PC-9 (cell line): Measurements from ENCODE around the gene DIP2C. TPM values are rescaled to one million over a fixed set of nuclear protein-coding genes. Genes with fewer than 3 reads are reported as not detected.

Experiments used
- BruUV-seq: library from RNA; stranded (reverse); fragments of 400-500 nt; replicated peaks from 2 replicates; lab custom pipeline; 2021; lab: Mats Ljungman, UMichigan
- CTCF ChIA-PET: fragments of 300-600 bp; sonication (Branson Sonifier 250); formaldehyde crosslinking; loops from one replicate; lab custom pipeline; 2022; ENCODE audit warnings: antibody characterized with exemption; lab: Charles Lee
- POLR2A ChIA-PET: fragments of 300-600 bp; sonication (Branson Sonifier 250); formaldehyde crosslinking; loops from one replicate; lab custom pipeline; 2022; ENCODE audit warnings: antibody characterized with exemption; ENCODE audit not compliant: unreplicated experiment; lab: Charles Lee
- DNase-seq, 2 experiments: peaks; one replicate each; pipeline versions ENCODE4 v3.0.0 to v3.0.0-alpha.2; 2015 to 2022; ENCODE audit warnings: mixed read lengths in 1 of 2
- H2AFZ ChIP-seq: fragments of 200-600 bp; sonication (generic); 2 replicates; pipeline ENCODE4 v1.8.1; 2017; ENCODE audit warnings: antibody characterized with exemption
- H3F3A ChIP-seq: fragments of 200-600 bp; sonication (generic); 2 replicates; pipeline ENCODE4 v1.8.1; 2017; ENCODE audit warnings: antibody characterized with exemption, mild to moderate bottlenecking, low read depth; ENCODE audit not compliant: insufficient read depth
- H3K27ac ChIP-seq: fragments of 200-600 bp; sonication (generic); 2 replicates; pipeline ENCODE4 v1.6.1; 2016; ENCODE audit warnings: mixed run types
- H3K27me3 ChIP-seq: fragments of 200-600 bp; sonication (generic); 2 replicates; pipeline ENCODE4 v1.6.1; 2016; ENCODE audit warnings: low read depth, mixed run types; ENCODE audit not compliant: insufficient read depth
- H3K36me3 ChIP-seq: fragments of 200-600 bp; sonication (generic); 2 replicates; pipeline ENCODE4 v1.6.1; 2016; ENCODE audit warnings: low read depth, mixed run types
- H3K4me1 ChIP-seq: fragments of 200-600 bp; sonication (generic); replicated peaks from 2 replicates; pipeline ENCODE4 v1.6.1; 2016; ENCODE audit warnings: mixed run types; ENCODE audit not compliant: insufficient read depth
- H3K4me2 ChIP-seq: fragments of 200-600 bp; sonication (generic); 2 replicates; pipeline ENCODE4 v1.6.1; 2017; ENCODE audit warnings: mixed run types
- H3K4me3 ChIP-seq: fragments of 200-600 bp; sonication (generic); 2 replicates; pipeline ENCODE4 v1.6.1; 2016; ENCODE audit warnings: mixed run types
- H3K79me2 ChIP-seq: fragments of 200-600 bp; sonication (generic); 2 replicates; pipeline ENCODE4 v1.6.1; 2017; ENCODE audit warnings: low read depth, mixed run types
- H3K9me2 ChIP-seq: fragments of 200-600 bp; sonication (generic); 2 replicates; pipeline ENCODE4 v1.8.1; 2017; ENCODE audit warnings: mild to moderate bottlenecking; ENCODE audit not compliant: insufficient read depth
- H3K9me3 ChIP-seq: fragments of 200-600 bp; sonication (generic); 2 replicates; pipeline ENCODE4 v1.8.1; 2016; ENCODE audit warnings: low read depth; ENCODE audit not compliant: insufficient read depth
- H4K20me1 ChIP-seq: fragments of 200-600 bp; sonication (generic); 2 replicates; pipeline ENCODE4 v1.8.1; 2017; ENCODE audit not compliant: insufficient read depth
- EZH2 ChIP-seq: fragments of 200-600 bp; sonication (generic); IDR thresholded peaks from 2 replicates; pipeline ENCODE4 v1.8.0; 2017; ENCODE audit warnings: antibody characterized with exemption, low read depth
- intact Hi-C: fragments of 100-400 bp; cut with micrococcal nuclease; formaldehyde crosslinking; loops from one replicate; pipeline ENCODE4 v1.10.0; 2022; ENCODE audit not compliant: unreplicated experiment
- total RNA-seq: library from RNA; stranded (reverse); gene quantifications from 2 replicates; pipeline ENCODE4 v1.2.3, GENCODE V29; 2021
- TF ChIP-seq, protein P1 (sequence below): fragments of 200-600 bp; sonication (generic); conservative IDR thresholded peaks from 2 replicates; pipeline ENCODE4 v1.6.1; 2017; ENCODE audit warnings: mixed run types, antibody characterized with exemption, mild to moderate bottlenecking, moderate library complexity

DIP2C gene
- total RNA-seq, 1 experiment from 2014 or later, result 0.83 TPM

DNA sequence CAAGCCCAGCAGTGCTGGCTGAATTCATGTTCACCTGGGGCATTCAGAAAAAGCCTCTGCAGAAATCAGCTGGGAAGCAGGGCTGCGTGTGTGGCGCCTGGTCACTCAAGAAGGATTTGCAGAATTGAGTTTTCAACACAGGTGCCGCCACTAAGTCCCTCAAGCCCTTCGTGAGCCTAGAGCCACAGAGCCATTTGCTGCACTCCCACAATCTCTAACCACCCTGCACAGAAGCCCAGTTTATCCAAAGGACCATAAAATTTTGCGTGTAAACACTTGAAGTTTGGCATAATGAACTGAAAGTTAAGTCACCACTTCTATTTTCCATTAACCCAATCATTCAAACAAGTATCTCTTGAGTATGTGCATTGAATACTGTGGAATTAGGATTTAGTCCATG, 136.2 kb downstream of the DIP2C start:
- peaks cover 41% of the 10 kb centered on the region for H3K27me3 ChIP-seq
- no peaks in the 10 kb centered on the region for H3K9me2 ChIP-seq
- POLR2A ChIA-PET, result no interaction called here
- no peaks in the 10 kb centered on the region for H3K36me3 ChIP-seq
- CTCF ChIA-PET, result no interaction called here
- H2AFZ ChIP-seq, result no peak overlapping the region
- no peaks in the 10 kb centered on the region for H3F3A ChIP-seq
- H3K79me2 ChIP-seq, result no peaks in the 10 kb centered on the region
- no peaks in the 10 kb centered on the region for H4K20me1 ChIP-seq
- no peak overlapping the region for H3K4me3 ChIP-seq
- BruUV-seq, result no TSS peak
- intact Hi-C loops, result no loop called here
- DNase-seq, result no peak
- no peaks in the 10 kb centered on the region for H3K9me3 ChIP-seq
- no peaks in the 10 kb centered on the region for H3K4me1 ChIP-seq
- no peak overlapping the region for H3K27ac ChIP-seq
- H3K4me2 ChIP-seq, result no peak overlapping the region
- TF ChIP-seq, protein P1, sequence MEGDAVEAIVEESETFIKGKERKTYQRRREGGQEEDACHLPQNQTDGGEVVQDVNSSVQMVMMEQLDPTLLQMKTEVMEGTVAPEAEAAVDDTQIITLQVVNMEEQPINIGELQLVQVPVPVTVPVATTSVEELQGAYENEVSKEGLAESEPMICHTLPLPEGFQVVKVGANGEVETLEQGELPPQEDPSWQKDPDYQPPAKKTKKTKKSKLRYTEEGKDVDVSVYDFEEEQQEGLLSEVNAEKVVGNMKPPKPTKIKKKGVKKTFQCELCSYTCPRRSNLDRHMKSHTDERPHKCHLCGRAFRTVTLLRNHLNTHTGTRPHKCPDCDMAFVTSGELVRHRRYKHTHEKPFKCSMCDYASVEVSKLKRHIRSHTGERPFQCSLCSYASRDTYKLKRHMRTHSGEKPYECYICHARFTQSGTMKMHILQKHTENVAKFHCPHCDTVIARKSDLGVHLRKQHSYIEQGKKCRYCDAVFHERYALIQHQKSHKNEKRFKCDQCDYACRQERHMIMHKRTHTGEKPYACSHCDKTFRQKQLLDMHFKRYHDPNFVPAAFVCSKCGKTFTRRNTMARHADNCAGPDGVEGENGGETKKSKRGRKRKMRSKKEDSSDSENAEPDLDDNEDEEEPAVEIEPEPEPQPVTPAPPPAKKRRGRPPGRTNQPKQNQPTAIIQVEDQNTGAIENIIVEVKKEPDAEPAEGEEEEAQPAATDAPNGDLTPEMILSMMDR, result no peak
- TF ChIP-seq EZH2, result no peak

DNA sequence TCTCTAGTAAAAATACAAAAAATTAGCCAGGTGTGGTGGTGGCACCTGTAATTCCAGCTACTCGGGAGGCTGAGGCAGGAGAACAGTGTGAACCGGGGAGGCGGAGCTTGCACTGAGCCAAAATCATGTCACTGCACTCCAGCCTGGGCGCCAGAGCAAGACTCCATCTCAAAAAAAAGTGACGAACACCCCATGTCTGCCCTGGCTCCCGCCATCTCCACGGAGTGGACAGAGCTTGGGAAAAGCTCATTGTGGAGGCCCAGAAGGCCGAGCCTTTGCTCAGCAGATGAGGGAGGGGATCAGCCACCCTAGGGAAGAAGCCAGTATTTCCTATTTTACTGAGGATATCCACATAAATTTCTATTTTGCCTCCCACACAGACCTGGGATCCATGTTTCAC, 136.8 kb downstream of the DIP2C start:
- TF ChIP-seq, protein P1, result no peak
- no peak for TF ChIP-seq EZH2
- Histone ChIP-seq H3K4me1 (no peaks in the 10 kb centered on the region), H3K36me3 (no peaks in the 10 kb centered on the region), H3K9me2 (no peaks in the 10 kb centered on the region), H4K20me1 (no peaks in the 10 kb centered on the region), H3K9me3 (no peaks in the 10 kb centered on the region), H3K79me2 (no peaks in the 10 kb centered on the region), H2AFZ (no peak overlapping the region), H3K4me2 (no peak overlapping the region), H3K27me3 (peaks cover 38% of the 10 kb centered on the region), H3K4me3 (no peak overlapping the region), H3K27ac (no peak overlapping the region), H3F3A (no peaks in the 10 kb centered on the region)
- no TSS peak for BruUV-seq
- CTCF ChIA-PET, result no interaction called here
- intact Hi-C loops, result no loop called here
- POLR2A ChIA-PET, result no interaction called here
- no peak for DNase-seq

DNA sequence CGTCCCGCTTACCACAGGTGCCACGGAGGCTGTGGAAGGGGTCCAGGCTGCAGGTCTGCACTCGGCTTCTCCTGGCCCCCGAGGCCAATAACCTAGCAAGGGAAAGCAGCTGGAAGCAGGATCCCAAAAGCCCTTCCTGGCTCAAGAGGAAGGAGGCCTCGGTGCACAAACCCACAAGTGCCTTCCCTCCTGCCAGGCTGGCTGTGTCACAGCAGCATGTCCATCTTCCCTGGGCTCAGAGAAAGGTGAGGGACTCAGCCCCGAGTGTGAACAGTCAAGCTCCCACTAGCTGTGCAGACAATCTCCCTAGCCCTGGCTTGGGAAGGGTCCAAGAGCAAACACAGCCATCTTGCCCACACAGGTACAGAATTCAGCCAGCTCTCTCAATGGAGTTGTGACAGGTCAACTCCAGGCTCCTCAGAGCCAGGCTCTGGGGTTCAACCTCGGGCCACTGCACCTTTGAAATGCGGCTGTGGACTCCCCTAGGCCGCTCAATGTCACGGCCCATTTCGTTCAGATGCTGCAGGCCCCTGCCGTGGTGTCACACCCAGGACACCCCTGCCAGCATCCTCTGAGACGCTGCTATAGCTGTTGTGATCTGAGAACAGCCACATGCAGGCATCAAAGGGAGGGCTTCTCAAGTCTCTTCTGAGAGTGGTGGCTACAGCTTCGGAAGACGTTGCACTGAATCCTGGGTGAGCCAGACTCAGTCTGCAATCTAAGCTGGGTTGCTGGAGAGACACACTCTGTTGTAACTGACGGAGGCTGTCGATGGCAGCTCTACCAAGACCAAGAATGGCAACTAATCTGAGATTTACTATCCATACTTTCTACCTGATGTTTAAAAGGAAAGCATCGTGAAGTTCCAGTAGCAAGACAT, 137.9 kb downstream of the DIP2C start:
- Histone ChIP-seq H3K36me3 (no peaks in the 10 kb centered on the region), H3K27ac (no peak overlapping the region), H3F3A (no peaks in the 10 kb centered on the region), H3K27me3 (peaks cover 38% of the 10 kb centered on the region), H3K4me1 (peaks cover 2% of the 10 kb centered on the region; the same call in 1 of the 2 replicates), H4K20me1 (no peaks in the 10 kb centered on the region), H3K4me3 (no peak overlapping the region), H2AFZ (no peak overlapping the region), H3K9me3 (no peaks in the 10 kb centered on the region), H3K9me2 (no peaks in the 10 kb centered on the region), H3K79me2 (no peaks in the 10 kb centered on the region), H3K4me2 (no peak overlapping the region)
- CTCF ChIA-PET, result no interaction called here
- TF ChIP-seq, protein P1, result no peak
- no peak for DNase-seq
- BruUV-seq, result no TSS peak
- POLR2A ChIA-PET, result no interaction called here
- intact Hi-C loops, result no loop called here
